MM.1S (cell line): ENCODE measurements around the gene LTBP1.

Experiments used
- CTCF ChIP-seq: fragments of 300-600 bp; sonication (generic); IDR thresholded peaks from 2 replicates; pipeline ENCODE4 v1.5.1; 2016; ENCODE audit warnings: antibody characterized with exemption, low read length, mixed read lengths
- EZH2 ChIP-seq: fragments of 300-600 bp; sonication (generic); optimal IDR thresholded peaks from 2 replicates; pipeline ENCODE3; 2017; ENCODE audit warnings: low read depth, mild to moderate bottlenecking, antibody characterized with exemption, low read length, mixed read lengths
- EZH2phosphoT487 ChIP-seq: fragments of 300-600 bp; sonication (generic); IDR thresholded peaks from 2 replicates; pipeline ENCODE4 v1.6.1; 2018; ENCODE audit warnings: antibody characterized with exemption, low read length

GRCh38 chr2:33219850-33220275 is 273.1 kb downstream of the LTBP1 start:
- TF ChIP-seq CTCF (no peak), EZH2phosphoT487 (no peak), EZH2 (no peak)
